GM23338 (cell line): ENCODE measurements around the gene ALDH8A1.

Experiments used
- CTCF ChIP-seq, 2 experiments: fragments of 200-600 bp in 1 of 2; sonication (generic) in 1 of 2; conservative IDR thresholded peaks; 2 replicates each; pipeline versions ENCODE4 v1.5.1 to v1.6.1; 2016 to 2017; ENCODE audit warnings: antibody characterized with exemption in 2 of 2, low read depth in 2 of 2, mild to moderate bottlenecking in 2 of 2, moderate library complexity in 1 of 2
- EZH2 ChIP-seq: fragments of 200-600 bp; sonication (generic); IDR thresholded peaks from one replicate; pipeline ENCODE4 v1.8.0; 2017; ENCODE audit warnings: antibody characterized with exemption, mild to moderate bottlenecking, low read depth; ENCODE audit not compliant: unreplicated experiment
- EZH2phosphoT487 ChIP-seq: fragments of 200-600 bp; sonication (generic); IDR thresholded peaks from one replicate; pipeline ENCODE4 v1.8.1; 2018; ENCODE audit warnings: antibody characterized with exemption; ENCODE audit not compliant: unreplicated experiment

- TF ChIP-seq CTCF (conservative IDR thresholded peaks at IDR 0.05; ENCODE audit: low read depth in 2 of 2) (no peak), EZH2phosphoT487 (no peak), EZH2 (no peak)
These were observed 33.9 kb upstream of the ALDH8A1 start for GRCh38 chr6:134983823-134984222.
